GM23338 (cell line): Measurements from ENCODE around the gene TAPBP. TPM values are rescaled to one million over a fixed set of nuclear protein-coding genes. Genes with fewer than 3 reads are reported as not detected.

ENCODE experiments used
- ATAC-seq: fragments of 200-7000 bp; cut with Tn5 transposase; 3 replicates; pipeline ENCODE4 v1.9.1; 2020
- DNase-seq: peaks from one replicate; pipeline ENCODE4 v3.0.0-alpha.2; 2015; ENCODE audit warnings: low spot score
- H2AFZ ChIP-seq: fragments of 200-600 bp; sonication (generic); 2 replicates; pipeline ENCODE4 v1.8.0; 2016; ENCODE audit warnings: antibody characterized with exemption, mild to moderate bottlenecking, moderate library complexity
- H3F3A ChIP-seq: fragments of 200-600 bp; sonication (generic); replicated peaks from 2 replicates; pipeline ENCODE4 v1.8.0; 2017; ENCODE audit warnings: antibody characterized with exemption, mixed run types, low read depth
- H3K27ac ChIP-seq: fragments of 200-600 bp; sonication (generic); 2 replicates; pipeline ENCODE4 v1.6.1; 2016; ENCODE audit warnings: low read depth
- H3K27me3 ChIP-seq: fragments of 200-600 bp; sonication (generic); 2 replicates; pipeline ENCODE4 v1.8.0; 2016; ENCODE audit warnings: mild to moderate bottlenecking, mixed run types, moderate library complexity; ENCODE audit not compliant: insufficient read depth
- H3K36me3 ChIP-seq: fragments of 200-600 bp; sonication (generic); 2 replicates; pipeline ENCODE4 v1.8.0; 2016; ENCODE audit warnings: mild to moderate bottlenecking; ENCODE audit not compliant: insufficient read depth
- H3K4me1 ChIP-seq: fragments of 200-600 bp; sonication (generic); 2 replicates; pipeline ENCODE4 v1.8.0; 2016; ENCODE audit warnings: mild to moderate bottlenecking, moderate library complexity; ENCODE audit not compliant: insufficient read depth
- H3K4me2 ChIP-seq: fragments of 200-600 bp; sonication (generic); 2 replicates; pipeline ENCODE4 v1.7.1; 2017; ENCODE audit warnings: mixed run types
- H3K4me3 ChIP-seq: fragments of 200-600 bp; sonication (generic); 2 replicates; pipeline ENCODE4 v1.6.1; 2016; ENCODE audit warnings: mixed run types
- H3K79me2 ChIP-seq: fragments of 200-600 bp; sonication (generic); replicated peaks from 2 replicates; pipeline ENCODE4 v1.8.0; 2017; ENCODE audit warnings: mild to moderate bottlenecking; ENCODE audit not compliant: insufficient read depth
- H3K9me2 ChIP-seq: fragments of 200-600 bp; sonication (generic); 2 replicates; pipeline ENCODE4 v1.8.0; 2017; ENCODE audit not compliant: insufficient read depth
- H4K20me1 ChIP-seq: fragments of 200-600 bp; sonication (generic); replicated peaks from 2 replicates; pipeline ENCODE4 v1.8.0; 2017; ENCODE audit warnings: mild to moderate bottlenecking; ENCODE audit not compliant: insufficient read depth
- H3K27ac Mint-ChIP-seq: 2 replicates; pipeline ENCODE4 v1.8.0; 2020; ENCODE audit warnings: inconsistent platforms, mild to moderate bottlenecking, moderate library complexity, mixed read lengths
- H3K27me3 Mint-ChIP-seq: 3 replicates; pipeline ENCODE4 v1.8.0; 2022; ENCODE audit warnings: low read depth, mild to moderate bottlenecking, moderate library complexity, mixed read lengths, inconsistent platforms; ENCODE audit not compliant: insufficient read depth, poor library complexity
- H3K36me3 Mint-ChIP-seq: 3 replicates; pipeline ENCODE4 v1.8.0; 2021; ENCODE audit warnings: low read depth, mild to moderate bottlenecking, inconsistent platforms, moderate library complexity, mixed read lengths
- H3K4me1 Mint-ChIP-seq: 3 replicates; pipeline ENCODE4 v1.8.0; 2020; ENCODE audit warnings: mild to moderate bottlenecking, inconsistent platforms, mixed read lengths
- H3K4me3 Mint-ChIP-seq: 3 replicates; pipeline ENCODE4 v1.8.0; 2021; ENCODE audit warnings: moderate library complexity, mild to moderate bottlenecking, inconsistent platforms, mixed read lengths
- H3K9me3 Mint-ChIP-seq: 3 replicates; pipeline ENCODE4 v1.8.0; 2020; ENCODE audit warnings: moderate library complexity, mild to moderate bottlenecking, inconsistent platforms, mixed read lengths
- POLR2AphosphoS5 ChIP-seq: IDR thresholded peaks from 2 replicates; pipeline ENCODE4 v1.6.1; 2016; ENCODE audit warnings: antibody characterized with exemption, low read depth
- ZNF114 ChIP-seq: fragments of 250-450 bp; sonication (Bioruptor Pico); IDR thresholded peaks from 2 replicates; pipeline ENCODE4 v1.5.0; 2020; ENCODE audit warnings: mild to moderate bottlenecking, moderate library complexity
- polyA plus RNA-seq: library from polyadenylated mRNA; unstranded; fragments of >200 nt; fragmentation: Nextera tagmentation; extraction: Ambion mirVana; gene quantifications from 2 replicates; pipeline ENCODE4 v1.2.1, GENCODE V29; 2016
- total RNA-seq: library from RNA; depleted of rRNA; stranded (reverse); fragments of >200 nt; shearing (Covaris generic); gene quantifications from 2 replicates; pipeline ENCODE4 v1.2.3, GENCODE V29; 2014
- TF ChIP-seq, protein P1 (sequence below): fragments of 250-450 bp; sonication (Bioruptor Pico); IDR thresholded peaks from 2 replicates; pipeline ENCODE4 v1.5.0; 2020; ENCODE audit warnings: mild to moderate bottlenecking, moderate library complexity
- TF ChIP-seq, protein P2 (sequence below): IDR thresholded peaks from one replicate; pipeline ENCODE4 v1.6.1; 2018; ENCODE audit warnings: antibody characterized with exemption; ENCODE audit not compliant: unreplicated experiment

Gene TAPBP
- total and polyA plus RNA-seq, 2 experiments from 2014 or later = 19.9 to 37.5 TPM

DNA sequence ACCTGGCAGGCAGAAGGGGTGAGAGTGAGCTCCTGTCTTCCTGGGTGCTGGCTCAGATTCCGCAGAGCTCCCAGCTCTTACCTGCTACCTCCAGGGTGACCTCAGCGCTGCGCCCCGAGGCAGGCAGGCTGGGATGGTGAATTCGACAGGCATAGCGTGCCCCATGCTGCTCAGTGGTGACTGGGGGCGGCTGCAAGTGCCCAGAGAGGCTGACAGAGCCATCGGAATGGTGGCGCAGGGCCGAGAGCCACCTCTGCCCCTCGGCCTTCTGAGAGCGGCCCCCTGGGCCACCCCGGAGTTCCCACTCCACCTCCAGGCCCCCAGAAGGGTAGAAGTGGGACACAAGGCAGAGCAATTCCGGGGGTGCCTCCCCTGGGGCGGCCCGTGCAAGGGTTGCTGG lies 9.7 kb downstream of the TAPBP start (continued):
- TF ChIP-seq, protein P1, sequence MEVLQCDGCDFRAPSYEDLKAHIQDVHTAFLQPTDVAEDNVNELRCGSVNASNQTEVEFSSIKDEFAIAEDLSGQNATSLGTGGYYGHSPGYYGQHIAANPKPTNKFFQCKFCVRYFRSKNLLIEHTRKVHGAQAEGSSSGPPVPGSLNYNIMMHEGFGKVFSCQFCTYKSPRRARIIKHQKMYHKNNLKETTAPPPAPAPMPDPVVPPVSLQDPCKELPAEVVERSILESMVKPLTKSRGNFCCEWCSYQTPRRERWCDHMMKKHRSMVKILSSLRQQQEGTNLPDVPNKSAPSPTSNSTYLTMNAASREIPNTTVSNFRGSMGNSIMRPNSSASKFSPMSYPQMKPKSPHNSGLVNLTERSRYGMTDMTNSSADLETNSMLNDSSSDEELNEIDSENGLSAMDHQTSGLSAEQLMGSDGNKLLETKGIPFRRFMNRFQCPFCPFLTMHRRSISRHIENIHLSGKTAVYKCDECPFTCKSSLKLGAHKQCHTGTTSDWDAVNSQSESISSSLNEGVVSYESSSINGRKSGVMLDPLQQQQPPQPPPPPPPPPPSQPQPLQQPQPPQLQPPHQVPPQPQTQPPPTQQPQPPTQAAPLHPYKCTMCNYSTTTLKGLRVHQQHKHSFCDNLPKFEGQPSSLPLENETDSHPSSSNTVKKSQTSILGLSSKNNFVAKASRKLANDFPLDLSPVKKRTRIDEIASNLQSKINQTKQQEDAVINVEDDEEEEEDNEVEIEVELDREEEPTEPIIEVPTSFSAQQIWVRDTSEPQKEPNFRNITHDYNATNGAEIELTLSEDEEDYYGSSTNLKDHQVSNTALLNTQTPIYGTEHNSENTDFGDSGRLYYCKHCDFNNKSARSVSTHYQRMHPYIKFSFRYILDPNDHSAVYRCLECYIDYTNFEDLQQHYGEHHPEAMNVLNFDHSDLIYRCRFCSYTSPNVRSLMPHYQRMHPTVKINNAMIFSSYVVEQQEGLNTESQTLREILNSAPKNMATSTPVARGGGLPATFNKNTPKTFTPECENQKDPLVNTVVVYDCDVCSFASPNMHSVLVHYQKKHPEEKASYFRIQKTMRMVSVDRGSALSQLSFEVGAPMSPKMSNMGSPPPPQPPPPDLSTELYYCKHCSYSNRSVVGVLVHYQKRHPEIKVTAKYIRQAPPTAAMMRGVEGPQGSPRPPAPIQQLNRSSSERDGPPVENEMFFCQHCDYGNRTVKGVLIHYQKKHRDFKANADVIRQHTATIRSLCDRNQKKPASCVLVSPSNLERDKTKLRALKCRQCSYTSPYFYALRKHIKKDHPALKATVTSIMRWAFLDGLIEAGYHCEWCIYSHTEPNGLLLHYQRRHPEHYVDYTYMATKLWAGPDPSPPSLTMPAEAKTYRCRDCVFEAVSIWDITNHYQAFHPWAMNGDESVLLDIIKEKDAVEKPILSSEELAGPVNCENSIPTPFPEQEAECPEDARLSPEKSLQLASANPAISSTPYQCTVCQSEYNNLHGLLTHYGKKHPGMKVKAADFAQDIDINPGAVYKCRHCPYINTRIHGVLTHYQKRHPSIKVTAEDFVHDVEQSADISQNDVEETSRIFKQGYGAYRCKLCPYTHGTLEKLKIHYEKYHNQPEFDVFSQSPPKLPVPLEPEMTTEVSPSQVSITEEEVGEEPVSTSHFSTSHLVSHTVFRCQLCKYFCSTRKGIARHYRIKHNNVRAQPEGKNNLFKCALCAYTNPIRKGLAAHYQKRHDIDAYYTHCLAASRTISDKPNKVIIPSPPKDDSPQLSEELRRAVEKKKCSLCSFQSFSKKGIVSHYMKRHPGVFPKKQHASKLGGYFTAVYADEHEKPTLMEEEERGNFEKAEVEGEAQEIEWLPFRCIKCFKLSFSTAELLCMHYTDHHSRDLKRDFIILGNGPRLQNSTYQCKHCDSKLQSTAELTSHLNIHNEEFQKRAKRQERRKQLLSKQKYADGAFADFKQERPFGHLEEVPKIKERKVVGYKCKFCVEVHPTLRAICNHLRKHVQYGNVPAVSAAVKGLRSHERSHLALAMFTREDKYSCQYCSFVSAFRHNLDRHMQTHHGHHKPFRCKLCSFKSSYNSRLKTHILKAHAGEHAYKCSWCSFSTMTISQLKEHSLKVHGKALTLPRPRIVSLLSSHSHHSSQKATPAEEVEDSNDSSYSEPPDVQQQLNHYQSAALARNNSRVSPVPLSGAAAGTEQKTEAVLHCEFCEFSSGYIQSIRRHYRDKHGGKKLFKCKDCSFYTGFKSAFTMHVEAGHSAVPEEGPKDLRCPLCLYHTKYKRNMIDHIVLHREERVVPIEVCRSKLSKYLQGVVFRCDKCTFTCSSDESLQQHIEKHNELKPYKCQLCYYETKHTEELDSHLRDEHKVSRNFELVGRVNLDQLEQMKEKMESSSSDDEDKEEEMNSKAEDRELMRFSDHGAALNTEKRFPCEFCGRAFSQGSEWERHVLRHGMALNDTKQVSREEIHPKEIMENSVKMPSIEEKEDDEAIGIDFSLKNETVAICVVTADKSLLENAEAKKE (CRISPR knock-in tag) = no peak
- TF ChIP-seq ZNF114 (CRISPR knock-in tag) = no peak
- TF ChIP-seq, protein P2, sequence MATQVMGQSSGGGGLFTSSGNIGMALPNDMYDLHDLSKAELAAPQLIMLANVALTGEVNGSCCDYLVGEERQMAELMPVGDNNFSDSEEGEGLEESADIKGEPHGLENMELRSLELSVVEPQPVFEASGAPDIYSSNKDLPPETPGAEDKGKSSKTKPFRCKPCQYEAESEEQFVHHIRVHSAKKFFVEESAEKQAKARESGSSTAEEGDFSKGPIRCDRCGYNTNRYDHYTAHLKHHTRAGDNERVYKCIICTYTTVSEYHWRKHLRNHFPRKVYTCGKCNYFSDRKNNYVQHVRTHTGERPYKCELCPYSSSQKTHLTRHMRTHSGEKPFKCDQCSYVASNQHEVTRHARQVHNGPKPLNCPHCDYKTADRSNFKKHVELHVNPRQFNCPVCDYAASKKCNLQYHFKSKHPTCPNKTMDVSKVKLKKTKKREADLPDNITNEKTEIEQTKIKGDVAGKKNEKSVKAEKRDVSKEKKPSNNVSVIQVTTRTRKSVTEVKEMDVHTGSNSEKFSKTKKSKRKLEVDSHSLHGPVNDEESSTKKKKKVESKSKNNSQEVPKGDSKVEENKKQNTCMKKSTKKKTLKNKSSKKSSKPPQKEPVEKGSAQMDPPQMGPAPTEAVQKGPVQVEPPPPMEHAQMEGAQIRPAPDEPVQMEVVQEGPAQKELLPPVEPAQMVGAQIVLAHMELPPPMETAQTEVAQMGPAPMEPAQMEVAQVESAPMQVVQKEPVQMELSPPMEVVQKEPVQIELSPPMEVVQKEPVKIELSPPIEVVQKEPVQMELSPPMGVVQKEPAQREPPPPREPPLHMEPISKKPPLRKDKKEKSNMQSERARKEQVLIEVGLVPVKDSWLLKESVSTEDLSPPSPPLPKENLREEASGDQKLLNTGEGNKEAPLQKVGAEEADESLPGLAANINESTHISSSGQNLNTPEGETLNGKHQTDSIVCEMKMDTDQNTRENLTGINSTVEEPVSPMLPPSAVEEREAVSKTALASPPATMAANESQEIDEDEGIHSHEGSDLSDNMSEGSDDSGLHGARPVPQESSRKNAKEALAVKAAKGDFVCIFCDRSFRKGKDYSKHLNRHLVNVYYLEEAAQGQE = no peak

DNA sequence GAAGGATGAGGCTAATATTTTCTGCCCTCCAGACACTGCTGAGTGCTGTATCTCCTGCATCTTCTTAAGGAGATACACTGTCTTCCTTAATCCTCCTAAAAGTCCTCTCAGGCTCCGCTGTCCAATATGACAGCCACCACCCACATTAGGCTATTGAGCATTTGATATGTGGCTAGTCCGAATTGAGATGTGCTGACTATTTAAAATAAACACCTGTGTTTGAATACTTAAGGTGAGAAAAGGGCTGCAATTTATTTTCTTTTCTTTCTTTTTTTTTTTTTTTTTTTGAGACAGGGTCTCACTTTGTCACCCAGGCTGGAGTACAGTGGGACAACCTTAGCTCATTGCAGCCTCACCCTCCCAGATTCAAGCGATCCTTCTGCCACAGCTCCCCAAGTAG lies 12.0 kb downstream of the TAPBP start:
- no peak overlapping the region for H3K4me3 Mint-ChIP-seq
- peaks cover 14% of the 10 kb centered on the region; the same call in 2 of the 3 replicates for H3K4me1 Mint-ChIP-seq
- no peak overlapping the region for H3K4me2 ChIP-seq
- H3K27me3 Mint-ChIP-seq = peaks cover 27% of the 10 kb centered on the region
- no peaks in the 10 kb centered on the region for H3K27me3 ChIP-seq
- H3K9me2 ChIP-seq = no peaks in the 10 kb centered on the region
- no peaks in the 10 kb centered on the region for H3K9me3 Mint-ChIP-seq
- H3K27ac ChIP-seq = no peak overlapping the region
- no peak overlapping the region for H2AFZ ChIP-seq
- H3K79me2 ChIP-seq = peaks cover 31% of the 10 kb centered on the region
- H3K4me3 ChIP-seq = no peak overlapping the region
- peaks cover 7% of the 10 kb centered on the region for H3K36me3 Mint-ChIP-seq
- ATAC-seq (no peak), DNase-seq (no peak)
- H3F3A ChIP-seq = peaks cover 14% of the 10 kb centered on the region; the same call in 1 of the 2 replicates
- H3K27ac Mint-ChIP-seq = no peak overlapping the region
- peaks cover 22% of the 10 kb centered on the region for H4K20me1 ChIP-seq
- H3K4me1 ChIP-seq = no peaks in the 10 kb centered on the region
- H3K36me3 ChIP-seq = no peaks in the 10 kb centered on the region
- TF ChIP-seq, protein P2 = no peak
- TF ChIP-seq POLR2AphosphoS5 = no peak
